Upper lobe of left lung (tissue), 6 donors: Measurements from ENCODE around the gene LTA4H. TPM values are rescaled to one million over a fixed set of nuclear protein-coding genes. Genes with fewer than 3 reads are reported as not detected.

ENCODE experiments used
- ATAC-seq, 2 donors: fragments of 200-7000 bp; cut with Tn5 transposase; one replicate each; pipeline ENCODE4 v1.9.1; 2022; ENCODE audit warnings: mild to moderate bottlenecking in 2 of 2, moderate library complexity in 2 of 2; ENCODE audit not compliant: low FRiP score in 2 of 2
- DNase-seq, 2 donors: peaks; one replicate each; pipeline ENCODE4 v3.0.0-alpha.2; 2019 to 2020
- H3K27ac ChIP-seq, 4 donors: fragments of 200-600 bp; sonication (generic); one replicate each; pipeline ENCODE4 v1.5.1; 2016 to 2019
- H3K27me3 ChIP-seq, 4 donors: fragments of 200-600 bp; sonication (generic); one replicate each; pipeline ENCODE4 v1.5.1; 2017 to 2019
- H3K36me3 ChIP-seq, 4 donors: fragments of 200-600 bp; sonication (generic); one replicate each; pipeline ENCODE4 v1.5.1; 2016 to 2019
- H3K4me1 ChIP-seq, 4 donors: fragments of 200-600 bp; sonication (generic); one replicate each; pipeline ENCODE4 v1.5.1; 2018 to 2019
- H3K4me3 ChIP-seq, 4 donors: fragments of 200-600 bp; sonication (generic); one replicate each; pipeline ENCODE4 v1.5.1; 2017 to 2019; ENCODE audit warnings: mild to moderate bottlenecking in 2 of 4, moderate library complexity in 1 of 4
- H3K9me3 ChIP-seq, 4 donors: fragments of 200-600 bp; sonication (generic); one replicate each; pipeline ENCODE4 v1.5.1; 2018 to 2019
- CTCF ChIP-seq, 6 experiments: fragments of 450-650 bp in 4 of 6; fragments of 200-600 bp in 2 of 6; sonication (generic) in 2 of 6; IDR thresholded peaks; one replicate each; pipeline ENCODE4 v1.5.1; 2016 to 2019; ENCODE audit warnings: antibody characterized with exemption in 6 of 6
- EP300 ChIP-seq, 4 donors: sonication (generic); formaldehyde crosslinking; IDR thresholded peaks; one replicate each; pipeline ENCODE4 v1.5.1; 2017; ENCODE audit warnings: antibody characterized with exemption in 4 of 4, control low read depth in 2 of 4
- POLR2A ChIP-seq, 4 donors: fragments of 450-650 bp; IDR thresholded peaks; one replicate each; pipeline ENCODE4 v1.5.1; 2016 to 2017; ENCODE audit warnings: antibody characterized with exemption in 4 of 4, mild to moderate bottlenecking in 2 of 4
- POLR2AphosphoS5 ChIP-seq, 2 donors: sonication (generic); formaldehyde crosslinking; IDR thresholded peaks; one replicate each; pipeline ENCODE4 v1.5.1; 2017; ENCODE audit warnings: antibody characterized with exemption in 2 of 2
- WGBS, 2 donors: methylation state at CpG; one replicate each; pipeline ENCODE4 v1.1.5; 2017 to 2018; 5-methylcytosine and 5-hydroxymethylcytosine counted together
- total RNA-seq, 6 donors: library from RNA; depleted of rRNA in 4 of 6; stranded (reverse); fragments of >200 nt in 4 of 6; gene quantifications; one replicate each; pipeline versions ENCODE4 v1.1.0 to v1.2.1, GENCODE V29; 2016 to 2021
- donor health status: DM: no; HTN: no; CAD: no; lungs with moderate emphysema.
- donor health status: DM: no; HTN: yes; CAD: no; lungs with severe emphysema.

Gene LTA4H
- total RNA-seq, 6 donors from 2014 or later, result 110 to 314 (median 254) TPM

DNA sequence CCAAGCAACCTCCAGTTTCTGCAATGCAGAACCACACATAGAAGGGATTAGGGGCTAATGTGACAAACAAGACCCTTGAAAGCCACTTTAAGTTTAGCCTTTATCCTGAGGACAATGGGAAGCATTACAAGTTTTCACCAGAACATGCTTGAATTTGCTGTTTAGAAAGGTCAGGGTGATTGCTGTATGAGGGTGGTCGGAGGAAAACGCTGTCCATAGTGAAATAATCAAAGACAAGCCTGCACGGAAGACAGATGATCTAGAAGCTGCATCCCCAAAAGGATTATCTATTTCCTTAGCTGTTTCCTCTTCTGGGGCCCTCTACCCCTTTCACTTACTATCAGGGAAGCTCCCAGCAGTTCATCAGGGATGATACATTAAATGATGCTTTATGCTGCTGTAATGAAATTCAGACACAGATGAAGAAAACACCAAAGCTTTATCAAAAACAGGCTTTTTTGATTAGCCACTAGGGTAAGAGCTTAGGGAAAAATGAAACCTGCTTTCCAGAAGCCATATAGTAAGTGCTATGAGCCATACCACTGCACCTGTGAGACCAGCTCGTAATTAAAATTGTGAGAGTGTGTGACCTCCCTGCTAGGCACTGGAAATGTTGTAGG, 45.8 kb downstream of the LTA4H start:
- H3K27me3 ChIP-seq, result no peaks in the 10 kb centered on the region
- no peaks in the 10 kb centered on the region for H3K36me3 ChIP-seq
- no peak overlapping the region for H3K27ac ChIP-seq
- H3K9me3 ChIP-seq, result no peaks in the 10 kb centered on the region
- DNase-seq, result no peak
- no peak overlapping the region for H3K4me3 ChIP-seq
- TF ChIP-seq CTCF (IDR thresholded peaks at IDR 0.05) (no peak), EP300 (IDR thresholded peaks at IDR 0.05) (no peak), POLR2AphosphoS5 (IDR thresholded peaks at IDR 0.05) (no peak), POLR2A (IDR thresholded peaks at IDR 0.05) (no peak)
- WGBS, 2 donors, result 44 to 54% methylated on average over 4 of the region's 4 CpGs
- H3K4me1 ChIP-seq, result no peaks in the 10 kb centered on the region
- no peak for ATAC-seq

- Histone ChIP-seq H3K27me3 (no peaks in the 10 kb centered on the region), H3K4me1 (no peaks in the 10 kb centered on the region), H3K4me3 (no peak overlapping the region), H3K27ac (no peak overlapping the region), H3K36me3 (no peaks in the 10 kb centered on the region), H3K9me3 (no peaks in the 10 kb centered on the region)
- WGBS, 2 donors, result 64 to 86% methylated on average over 11 of the region's 11 CpGs
- no peak for DNase-seq
- ATAC-seq, result no peak
- TF ChIP-seq POLR2AphosphoS5 (IDR thresholded peaks at IDR 0.05), result no peak
- no peak for TF ChIP-seq POLR2A (IDR thresholded peaks at IDR 0.05)
- no peak for TF ChIP-seq EP300 (IDR thresholded peaks at IDR 0.05)
- TF ChIP-seq CTCF (IDR thresholded peaks at IDR 0.05), result no peak
Measured at GRCh38 chr12:95988506-95989275, 46.7 kb downstream of the LTA4H start.

GRCh38 chr12:95986635-95987570, 48.5 kb downstream of the LTA4H start:
- TF ChIP-seq POLR2AphosphoS5 (IDR thresholded peaks at IDR 0.05) (no peak), POLR2A (IDR thresholded peaks at IDR 0.05) (no peak)
- H3K27me3 ChIP-seq, result no peaks in the 10 kb centered on the region
- ATAC-seq (no peak), DNase-seq (no peak)
- no peaks in the 10 kb centered on the region for H3K9me3 ChIP-seq
- H3K27ac ChIP-seq, result no peak overlapping the region
- no peak overlapping the region for H3K4me3 ChIP-seq
- WGBS, 2 donors, result 81 to 82% methylated on average over 14 of the region's 14 CpGs
- no peaks in the 10 kb centered on the region for H3K36me3 ChIP-seq
- H3K4me1 ChIP-seq, result no peaks in the 10 kb centered on the region

- Histone ChIP-seq H3K4me3 (no peak overlapping the region), H3K9me3 (no peaks in the 10 kb centered on the region), H3K27ac (no peak overlapping the region), H3K36me3 (peaks cover 0 to 3% (median 0%) of the 10 kb centered on the region in 4 donors), H3K27me3 (no peaks in the 10 kb centered on the region), H3K4me1 (no peaks in the 10 kb centered on the region)
- WGBS, 2 donors, result 82 to 91% methylated on average over 1 of the region's 1 CpG
- DNase-seq (no peak), ATAC-seq (no peak)
- TF ChIP-seq CTCF (IDR thresholded peaks at IDR 0.05) (no peak), POLR2AphosphoS5 (IDR thresholded peaks at IDR 0.05) (no peak), POLR2A (IDR thresholded peaks at IDR 0.05) (no peak), EP300 (IDR thresholded peaks at IDR 0.05) (no peak)
Measured at GRCh38 chr12:95984682-95985081, 50.7 kb downstream of the LTA4H start.

GRCh38 chr12:95982602-95983001, 52.8 kb downstream of the LTA4H start:
- Histone ChIP-seq H3K4me3 (no peak overlapping the region), H3K27ac (no peak overlapping the region), H3K27me3 (no peaks in the 10 kb centered on the region), H3K36me3 (peaks cover 0 to 3% (median 0%) of the 10 kb centered on the region in 4 donors), H3K9me3 (no peaks in the 10 kb centered on the region), H3K4me1 (no peaks in the 10 kb centered on the region)
- no peak for DNase-seq
- ATAC-seq, result no peak
- 82 to 89% methylated on average over 1 of the region's 1 CpG for WGBS, 2 donors
- TF ChIP-seq POLR2AphosphoS5 (IDR thresholded peaks at IDR 0.05) (no peak), CTCF (IDR thresholded peaks at IDR 0.05) (no peak), EP300 (IDR thresholded peaks at IDR 0.05) (no peak), POLR2A (IDR thresholded peaks at IDR 0.05) (no peak)
